K562 (cell line): ENCODE results near the gene DCAF16. TPM values are rescaled to one million over a fixed set of nuclear protein-coding genes. Genes with fewer than 3 reads are reported as not detected.

Experiments used
- BHLHE40 ChIP-seq: IDR thresholded peaks from 2 replicates; pipeline ENCODE4 v1.6.1; 2011; ENCODE audit warnings: low read length, improper control_type of control experiment
- MAZ ChIP-seq, 2 experiments: fragments of 450-650 bp in 1 of 2; sonication (generic) in 1 of 2; formaldehyde crosslinking; IDR thresholded peaks in 1 of 2; conservative IDR thresholded peaks in 1 of 2; 2 replicates each; pipeline versions ENCODE4 v1.4.0 to v1.5.0; 2020; ENCODE audit warnings: mild to moderate bottlenecking in 1 of 2, missing genetic modification reagents in 1 of 2
- MEIS2 ChIP-seq: fragments of 450-650 bp; IDR thresholded peaks from 2 replicates; pipeline ENCODE4 v1.6.1; 2014; ENCODE audit warnings: mild to moderate bottlenecking; ENCODE audit not compliant: partially characterized antibody
- NEUROD1 ChIP-seq: fragments of 150-350 bp; IDR thresholded peaks from 2 replicates; pipeline ENCODE4 v1.6.1; 2014; ENCODE audit warnings: borderline replicate concordance, low read length, low read depth; ENCODE audit not compliant: partially characterized antibody
- PTTG1 ChIP-seq: fragments of 450-650 bp; IDR thresholded peaks from 2 replicates; pipeline ENCODE4 v1.6.1; 2016; ENCODE audit warnings: low read depth, mild to moderate bottlenecking, missing genetic modification characterization, missing compliant biosample characterization
- RBM25 ChIP-seq: fragments of 200-400 bp; formaldehyde crosslinking; IDR thresholded peaks from 2 replicates; pipeline ENCODE4 v1.6.1; 2018; ENCODE audit warnings: low read length, low read depth, moderate library complexity; ENCODE audit not compliant: severe bottlenecking
- TAF1 ChIP-seq: IDR thresholded peaks from 2 replicates; pipeline ENCODE4 v1.6.1; 2011; ENCODE audit warnings: mild to moderate bottlenecking, low read length, moderate library complexity; ENCODE audit not compliant: insufficient read depth, control insufficient read depth, severe bottlenecking; ENCODE audit errors: extremely low read depth
- TBP ChIP-seq: optimal IDR thresholded peaks from 2 replicates; pipeline ENCODE3; 2011; ENCODE audit warnings: low read depth, low read length, improper control_type of control experiment
- TEAD1 ChIP-seq, 2 experiments: fragments of 450-650 bp in 1 of 2; sonication (generic) in 1 of 2; formaldehyde crosslinking; IDR thresholded peaks; 2 replicates each; pipeline versions ENCODE4 v1.4.0 to v1.8.0; 2020 to 2022; ENCODE audit warnings: mild to moderate bottlenecking in 2 of 2, missing genetic modification reagents in 1 of 2
- YY1 ChIP-seq, 3 experiments: IDR thresholded peaks; 2 replicates each; pipeline ENCODE4 v1.6.1; 2011; ENCODE audit warnings: low read length in 2 of 3, mild to moderate bottlenecking in 2 of 3, moderate library complexity in 2 of 3, borderline replicate concordance in 1 of 3, control low read depth in 1 of 3, low read depth in 1 of 3; ENCODE audit not compliant: insufficient read depth in 3 of 3, insufficient replicate concordance in 2 of 3, control insufficient read depth in 1 of 3, insufficient read length in 1 of 3; ENCODE audit errors: extremely low read depth in 1 of 3
- ZBTB1 ChIP-seq: sonication (generic); formaldehyde crosslinking; IDR thresholded peaks from 2 replicates; pipeline ENCODE4 v1.8.1; 2023; ENCODE audit warnings: missing genetic modification reagents, low read depth, mild to moderate bottlenecking, borderline replicate concordance
- ZKSCAN3 ChIP-seq: fragments of 250-450 bp; sonication (Bioruptor Pico); IDR thresholded peaks from 2 replicates; pipeline ENCODE4 v1.4.0; 2020
- ZNF232 ChIP-seq: sonication (generic); formaldehyde crosslinking; IDR thresholded peaks from 2 replicates; pipeline ENCODE4 v1.8.0; 2022; ENCODE audit warnings: mild to moderate bottlenecking, missing genetic modification reagents
- ZNF589 ChIP-seq: fragments of 200-800 bp; sonication (Bioruptor generic); IDR thresholded peaks from 2 replicates; pipeline ENCODE4 v1.6.1; 2016; ENCODE audit warnings: low read depth, missing genetic modification characterization, missing compliant biosample characterization
- ZNF592 ChIP-seq: fragments of 450-650 bp; IDR thresholded peaks from 2 replicates; pipeline ENCODE4 v1.6.1; 2017; ENCODE audit warnings: antibody characterized with exemption, mild to moderate bottlenecking
- polyA plus RNA-seq, 8 experiments: library from polyadenylated mRNA; depleted of rRNA in 4 of 8; stranded (reverse) in 5 of 8; unstranded in 3 of 8; fragments of >200 nt; fragmentation: Nextera tagmentation in 2 of 8; fragmentation: Illumina TruSeq in 1 of 8; extraction: Ambion mirVana in 2 of 8; extraction: Trizol in 1 of 8; gene quantifications; 2 replicates each; pipeline versions ENCODE4 v1.2.1 to v1.2.3, GENCODE V29; 2011 to 2014; ENCODE audit warnings: inconsistent platforms in 1 of 8, missing spikeins in 1 of 8
- total RNA-seq, 7 experiments: library from RNA; depleted of rRNA in 6 of 7; stranded (reverse); fragments of >200 nt in 6 of 7; fragmentation: Illumina TruSeq in 2 of 7; extraction: Trizol in 2 of 7; gene quantifications; 2 replicates each; pipeline versions ENCODE4 v1.2.1 to v1.2.3, GENCODE V29; 2011 to 2021; ENCODE audit warnings: low replicate concordance in 1 of 7
- TF ChIP-seq, protein P1 (sequence below): fragments of 250-450 bp; sonication (Bioruptor Pico); IDR thresholded peaks from 2 replicates; pipeline ENCODE4 v1.8.0; 2021; ENCODE audit warnings: mild to moderate bottlenecking, moderate library complexity
- TF ChIP-seq, protein P2 (sequence below), 2 experiments: IDR thresholded peaks; 2 replicates each; pipeline ENCODE4 v1.6.1; 2011; ENCODE audit warnings: borderline replicate concordance in 1 of 2, control low read depth in 1 of 2, low read depth in 1 of 2, low read length in 1 of 2, mild to moderate bottlenecking in 1 of 2, mixed read lengths in 1 of 2, moderate library complexity in 1 of 2; ENCODE audit not compliant: insufficient read depth in 1 of 2, insufficient read length in 1 of 2, poor library complexity in 1 of 2, severe bottlenecking in 1 of 2; ENCODE audit errors: extremely low read depth in 1 of 2

DCAF16 gene
- total and polyA plus RNA-seq, 9 of the 15 experiments (the other 6 are each of a cell fraction or from before 2014, with no cell fraction given), result 20.5 to 82.8 (median 67.8) TPM

GRCh38 chr4:17810260-17811077 lies at the start of gene DCAF16, which contains the start of gene NCAPG (continued):
- TF ChIP-seq ZNF589 (CRISPR knock-in tag), result no peak
- TF ChIP-seq, protein P1, sequence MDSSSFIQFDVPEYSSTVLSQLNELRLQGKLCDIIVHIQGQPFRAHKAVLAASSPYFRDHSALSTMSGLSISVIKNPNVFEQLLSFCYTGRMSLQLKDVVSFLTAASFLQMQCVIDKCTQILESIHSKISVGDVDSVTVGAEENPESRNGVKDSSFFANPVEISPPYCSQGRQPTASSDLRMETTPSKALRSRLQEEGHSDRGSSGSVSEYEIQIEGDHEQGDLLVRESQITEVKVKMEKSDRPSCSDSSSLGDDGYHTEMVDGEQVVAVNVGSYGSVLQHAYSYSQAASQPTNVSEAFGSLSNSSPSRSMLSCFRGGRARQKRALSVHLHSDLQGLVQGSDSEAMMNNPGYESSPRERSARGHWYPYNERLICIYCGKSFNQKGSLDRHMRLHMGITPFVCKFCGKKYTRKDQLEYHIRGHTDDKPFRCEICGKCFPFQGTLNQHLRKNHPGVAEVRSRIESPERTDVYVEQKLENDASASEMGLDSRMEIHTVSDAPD (CRISPR knock-in tag), result no peak
- 0 out of 2 replicates have a peak, but pooled peaks have one; percentile 33 for TF ChIP-seq BHLHE40
- TF ChIP-seq MEIS2, result peak; percentile 45
- TF ChIP-seq, protein P2, sequence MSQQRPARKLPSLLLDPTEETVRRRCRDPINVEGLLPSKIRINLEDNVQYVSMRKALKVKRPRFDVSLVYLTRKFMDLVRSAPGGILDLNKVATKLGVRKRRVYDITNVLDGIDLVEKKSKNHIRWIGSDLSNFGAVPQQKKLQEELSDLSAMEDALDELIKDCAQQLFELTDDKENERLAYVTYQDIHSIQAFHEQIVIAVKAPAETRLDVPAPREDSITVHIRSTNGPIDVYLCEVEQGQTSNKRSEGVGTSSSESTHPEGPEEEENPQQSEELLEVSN (IDR thresholded peaks at IDR 0.05; ENCODE audit: borderline replicate concordance in 1 of 2, extremely low read depth in 1 of 2, insufficient read depth in 1 of 2, insufficient read length in 1 of 2, low read depth in 1 of 2, low read length in 1 of 2, poor library complexity in 1 of 2, severe bottlenecking in 1 of 2), result peak; percentile 95
- TF ChIP-seq TEAD1 (CRISPR knock-in tag; IDR thresholded peaks at IDR 0.05), result no peak
- peak; percentile 88 for TF ChIP-seq ZBTB1 (CRISPR knock-in tag)
- no peak for TF ChIP-seq ZNF592
- peak; percentile 93 for TF ChIP-seq RBM25
- TF ChIP-seq ZNF232 (CRISPR knock-in tag), result peak; percentile 96
- no peak for TF ChIP-seq NEUROD1
- TF ChIP-seq TAF1, result peak; percentile 81
- TF ChIP-seq MAZ (CRISPR knock-in tag; conservative IDR thresholded peaks at IDR 0.05 in 1 of 2, IDR thresholded peaks at IDR 0.05 in 1 of 2), result peak in 1 of 2 experiments; percentile 69; a peak in 2 of 4 replicates
- TF ChIP-seq ZKSCAN3 (CRISPR knock-in tag), result no peak
- no peak for TF ChIP-seq PTTG1
- TF ChIP-seq TBP, result peak; percentile 95
- TF ChIP-seq YY1 (IDR thresholded peaks at IDR 0.05; ENCODE audit: borderline replicate concordance in 1 of 3, control insufficient read depth in 1 of 3, extremely low read depth in 1 of 3, insufficient read depth in 3 of 3, insufficient read length in 1 of 3, insufficient replicate concordance in 2 of 3, low read depth in 1 of 3, low read length in 2 of 3), result peak in 2 of 3 experiments; percentile 5 to 23
